Stomach (tissue), 4 donors: ENCODE data around the gene CLEC19A.

Source experiments
- CTCF ChIP-seq, 7 experiments: fragments of 450-650 bp in 4 of 7; fragments of 200-600 bp in 3 of 7; sonication (generic) in 3 of 7; IDR thresholded peaks; one replicate each; pipeline ENCODE4 v1.5.1; 2016 to 2019; ENCODE audit warnings: antibody characterized with exemption in 7 of 7, control low read depth in 2 of 7, mild to moderate bottlenecking in 1 of 7
- EP300 ChIP-seq: sonication (generic); formaldehyde crosslinking; IDR thresholded peaks from one replicate; pipeline ENCODE4 v1.6.1; 2017; ENCODE audit warnings: antibody characterized with exemption
- POLR2AphosphoS5 ChIP-seq, 3 donors: sonication (generic); formaldehyde crosslinking; IDR thresholded peaks; one replicate each; pipeline ENCODE4 v1.6.1; 2016; ENCODE audit warnings: antibody characterized with exemption in 3 of 3

DNA sequence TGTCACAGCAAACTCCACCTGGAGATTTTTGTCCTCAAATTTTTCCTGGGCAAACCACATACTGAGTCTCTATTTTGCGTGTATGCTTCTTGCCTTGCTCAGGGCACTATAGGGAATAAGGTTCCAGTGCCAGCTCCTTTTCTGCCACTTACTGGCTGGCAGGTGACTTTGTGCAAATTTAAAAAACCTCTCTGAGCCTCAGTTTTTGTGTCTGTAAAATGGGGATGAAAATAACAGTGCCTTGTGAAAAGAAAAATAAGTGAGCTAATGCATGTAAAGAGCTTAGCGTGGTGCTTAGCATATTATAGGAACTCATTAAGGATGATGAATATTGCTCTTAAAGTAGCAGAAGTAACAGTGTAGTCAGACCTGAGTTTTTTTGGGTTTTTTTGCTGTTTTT is 19.9 kb downstream of the CLEC19A start:
- TF ChIP-seq CTCF (IDR thresholded peaks at IDR 0.05) (no peak), POLR2AphosphoS5 (IDR thresholded peaks at IDR 0.05) (no peak), EP300 (no peak)
